KMS-11 (cell line): ENCODE measurements around the gene SLC2A11.

Experiments used
- H2AFZ ChIP-seq: fragments of 200-600 bp; sonication (generic); 2 replicates; pipeline ENCODE4 v1.6.1; 2016; ENCODE audit warnings: antibody characterized with exemption, mixed run types, low read depth
- H3K27ac ChIP-seq: fragments of 200-600 bp; sonication (generic); 2 replicates; pipeline ENCODE4 v1.6.1; 2016; ENCODE audit warnings: mild to moderate bottlenecking, mixed run types
- H3K27me3 ChIP-seq: fragments of 200-600 bp; sonication (generic); 2 replicates; pipeline ENCODE4 v1.6.1; 2017; ENCODE audit warnings: mild to moderate bottlenecking, low read depth, mixed run types, moderate library complexity; ENCODE audit not compliant: insufficient read depth
- H3K36me3 ChIP-seq: fragments of 200-600 bp; sonication (generic); 2 replicates; pipeline ENCODE4 v1.6.1; 2017; ENCODE audit warnings: mild to moderate bottlenecking, mixed run types; ENCODE audit not compliant: insufficient read depth
- H3K4me1 ChIP-seq: fragments of 200-600 bp; sonication (generic); 2 replicates; pipeline ENCODE4 v1.6.1; 2016; ENCODE audit warnings: mild to moderate bottlenecking, low read depth, mixed run types; ENCODE audit not compliant: poor library complexity, severe bottlenecking
- H3K4me2 ChIP-seq: fragments of 200-600 bp; sonication (generic); 2 replicates; pipeline ENCODE4 v1.7.0; 2016; ENCODE audit warnings: mild to moderate bottlenecking, mixed run types
- H3K4me3 ChIP-seq: fragments of 200-600 bp; sonication (generic); IDR thresholded peaks from 2 replicates; pipeline ENCODE4 v1.6.1; 2017; ENCODE audit warnings: low read depth, low read length, mixed read lengths; ENCODE audit not compliant: insufficient read depth
- H3K79me2 ChIP-seq: fragments of 200-600 bp; sonication (generic); 2 replicates; pipeline ENCODE4 v1.6.1; 2016; ENCODE audit warnings: low read depth, mixed run types; ENCODE audit not compliant: insufficient read depth
- H3K9ac ChIP-seq: fragments of 200-600 bp; sonication (generic); 2 replicates; pipeline ENCODE4 v1.6.1; 2016; ENCODE audit warnings: mild to moderate bottlenecking, mixed run types
- H4K20me1 ChIP-seq: fragments of 200-600 bp; sonication (generic); 2 replicates; pipeline ENCODE4 v1.6.1; 2016; ENCODE audit warnings: mild to moderate bottlenecking, mixed run types; ENCODE audit not compliant: insufficient read depth
- TF ChIP-seq, protein P1 (sequence below): fragments of 200-600 bp; sonication (generic); conservative IDR thresholded peaks from 2 replicates; pipeline ENCODE4 v1.6.1; 2017; ENCODE audit warnings: low read depth, mild to moderate bottlenecking, antibody characterized with exemption, low read length, moderate library complexity, mixed read lengths

The SLC2A11 gene

DNA sequence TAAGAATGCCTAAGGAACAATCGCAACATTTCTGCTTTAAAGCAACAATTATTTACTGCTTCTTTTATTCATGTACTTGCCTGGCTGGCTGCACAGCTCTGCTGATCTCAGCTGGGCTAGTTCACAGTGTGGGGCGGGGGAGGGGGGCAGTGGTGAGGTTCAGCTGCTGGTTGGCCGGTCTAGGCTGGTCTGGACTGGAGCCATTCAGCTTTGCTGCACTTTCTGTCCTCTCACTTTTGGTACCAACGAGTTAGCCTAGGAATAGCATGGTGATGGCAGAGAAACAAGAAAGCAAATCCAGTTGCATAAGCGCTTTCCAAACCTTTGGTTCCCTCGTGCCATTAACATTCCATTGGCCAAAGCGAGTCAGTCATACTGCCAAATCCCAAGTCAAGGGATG, 20.5 kb downstream of the SLC2A11 start:
- Histone ChIP-seq H3K4me2 (no peak overlapping the region), H3K79me2 (no peaks in the 10 kb centered on the region), H3K9ac (no peak overlapping the region), H3K4me3 (no peak overlapping the region), H2AFZ (no peak overlapping the region), H3K27ac (no peak overlapping the region), H3K36me3 (no peaks in the 10 kb centered on the region), H4K20me1 (no peaks in the 10 kb centered on the region), H3K27me3 (no peaks in the 10 kb centered on the region), H3K4me1 (no peaks in the 10 kb centered on the region)
- TF ChIP-seq, protein P1, sequence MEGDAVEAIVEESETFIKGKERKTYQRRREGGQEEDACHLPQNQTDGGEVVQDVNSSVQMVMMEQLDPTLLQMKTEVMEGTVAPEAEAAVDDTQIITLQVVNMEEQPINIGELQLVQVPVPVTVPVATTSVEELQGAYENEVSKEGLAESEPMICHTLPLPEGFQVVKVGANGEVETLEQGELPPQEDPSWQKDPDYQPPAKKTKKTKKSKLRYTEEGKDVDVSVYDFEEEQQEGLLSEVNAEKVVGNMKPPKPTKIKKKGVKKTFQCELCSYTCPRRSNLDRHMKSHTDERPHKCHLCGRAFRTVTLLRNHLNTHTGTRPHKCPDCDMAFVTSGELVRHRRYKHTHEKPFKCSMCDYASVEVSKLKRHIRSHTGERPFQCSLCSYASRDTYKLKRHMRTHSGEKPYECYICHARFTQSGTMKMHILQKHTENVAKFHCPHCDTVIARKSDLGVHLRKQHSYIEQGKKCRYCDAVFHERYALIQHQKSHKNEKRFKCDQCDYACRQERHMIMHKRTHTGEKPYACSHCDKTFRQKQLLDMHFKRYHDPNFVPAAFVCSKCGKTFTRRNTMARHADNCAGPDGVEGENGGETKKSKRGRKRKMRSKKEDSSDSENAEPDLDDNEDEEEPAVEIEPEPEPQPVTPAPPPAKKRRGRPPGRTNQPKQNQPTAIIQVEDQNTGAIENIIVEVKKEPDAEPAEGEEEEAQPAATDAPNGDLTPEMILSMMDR = no peak

DNA sequence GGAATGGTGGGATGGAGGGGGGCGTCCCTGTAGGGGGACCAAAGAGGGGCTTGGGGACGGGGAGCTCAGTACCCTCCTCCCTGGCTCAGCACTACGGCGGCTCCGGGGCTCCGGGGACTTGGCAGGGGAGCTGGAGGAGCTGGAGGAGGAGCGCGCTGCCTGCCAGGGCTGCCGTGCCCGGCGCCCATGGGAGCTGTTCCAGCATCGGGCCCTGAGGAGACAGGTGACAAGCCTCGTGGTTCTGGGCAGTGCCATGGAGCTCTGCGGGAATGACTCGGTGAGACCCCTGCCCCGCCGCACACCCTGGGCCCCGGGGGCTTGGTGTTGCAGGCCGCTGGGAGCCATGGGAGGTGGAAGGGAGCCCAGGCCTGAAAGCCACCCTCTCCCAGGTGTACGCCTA, 24.7 kb downstream of the SLC2A11 start:
- no peak overlapping the region for H3K4me3 ChIP-seq
- no peak overlapping the region for H2AFZ ChIP-seq
- H3K27ac ChIP-seq = no peak overlapping the region

DNA sequence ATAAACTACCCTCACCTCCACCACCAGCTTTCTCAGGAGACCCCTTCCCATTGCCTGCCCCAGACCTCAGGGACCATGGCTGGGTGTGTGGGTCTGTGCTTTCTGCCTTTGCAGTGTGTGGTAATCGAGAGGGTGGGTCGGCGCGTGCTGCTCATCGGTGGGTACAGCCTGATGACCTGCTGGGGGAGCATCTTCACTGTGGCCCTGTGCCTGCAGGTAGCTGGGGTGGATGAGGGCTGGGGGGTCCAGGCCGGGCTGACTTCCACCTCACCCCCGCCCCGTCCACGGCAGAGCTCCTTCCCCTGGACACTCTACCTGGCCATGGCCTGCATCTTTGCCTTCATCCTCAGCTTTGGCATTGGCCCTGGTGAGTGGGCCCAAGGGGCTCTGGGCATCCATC, 26.0 kb downstream of the SLC2A11 start:
- H3K27ac ChIP-seq = no peak overlapping the region
- no peak overlapping the region for H3K4me3 ChIP-seq
- no peaks in the 10 kb centered on the region for H3K4me1 ChIP-seq
- no peak overlapping the region for H3K4me2 ChIP-seq
- no peaks in the 10 kb centered on the region for H3K27me3 ChIP-seq
- no peaks in the 10 kb centered on the region for H3K79me2 ChIP-seq
- H3K9ac ChIP-seq = no peak overlapping the region
- no peaks in the 10 kb centered on the region for H4K20me1 ChIP-seq
- TF ChIP-seq, protein P1 = no peak
- H2AFZ ChIP-seq = no peak overlapping the region
- H3K36me3 ChIP-seq = no peaks in the 10 kb centered on the region

More for the DNA sequence above, 24.7 kb downstream of the SLC2A11 start:
- Histone ChIP-seq H3K9ac (no peak overlapping the region), H3K4me2 (no peak overlapping the region), H3K4me1 (no peaks in the 10 kb centered on the region), H3K27me3 (no peaks in the 10 kb centered on the region), H3K79me2 (no peaks in the 10 kb centered on the region), H4K20me1 (no peaks in the 10 kb centered on the region), H3K36me3 (no peaks in the 10 kb centered on the region)
- TF ChIP-seq, protein P1 = no peak

DNA sequence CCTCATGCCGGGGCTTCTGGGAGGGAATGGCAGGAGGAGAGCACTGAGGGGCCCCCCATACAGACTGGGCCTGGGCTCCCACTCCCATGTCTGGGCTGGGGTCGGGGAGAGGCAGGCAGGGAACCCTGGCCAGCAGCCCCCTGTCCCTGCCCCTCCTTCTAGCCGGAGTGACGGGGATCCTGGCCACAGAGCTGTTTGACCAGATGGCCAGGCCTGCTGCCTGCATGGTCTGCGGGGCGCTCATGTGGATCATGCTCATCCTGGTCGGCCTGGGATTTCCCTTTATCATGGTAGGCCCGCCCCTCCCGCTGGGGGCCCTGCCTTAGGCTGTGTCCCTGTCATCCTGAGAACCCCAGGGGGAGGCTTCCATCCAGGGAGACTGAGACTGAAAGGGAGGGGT, 26.5 kb downstream of the SLC2A11 start:
- no peaks in the 10 kb centered on the region for H3K4me1 ChIP-seq
- TF ChIP-seq, protein P1 = no peak

More for the DNA sequence above, 26.5 kb downstream of the SLC2A11 start:
- Histone ChIP-seq H3K36me3 (no peaks in the 10 kb centered on the region), H3K79me2 (no peaks in the 10 kb centered on the region), H3K4me3 (no peak overlapping the region), H3K9ac (no peak overlapping the region), H4K20me1 (no peaks in the 10 kb centered on the region), H3K27me3 (no peaks in the 10 kb centered on the region), H2AFZ (no peak overlapping the region), H3K4me2 (no peak overlapping the region), H3K27ac (no peak overlapping the region)
